Measurements from ENCODE around the gene ZNF98.

DNA sequence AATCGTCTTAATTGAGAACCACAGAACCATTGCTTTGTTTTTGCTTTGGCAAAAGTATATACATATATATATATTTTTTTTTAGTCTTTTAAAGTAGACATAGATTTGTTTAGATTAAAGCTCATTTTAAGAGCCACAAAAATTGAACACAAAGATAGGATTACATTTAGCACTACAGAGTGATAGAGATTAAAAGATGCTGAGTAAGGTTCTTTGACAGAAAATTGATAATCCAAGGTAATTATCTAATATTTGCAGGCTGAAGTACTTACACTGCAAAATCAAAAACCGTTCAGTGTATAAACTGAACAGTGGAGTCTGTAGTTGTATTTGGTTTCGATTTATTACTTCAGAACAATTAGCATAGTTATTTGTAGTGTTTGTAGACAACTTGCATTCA is 24.5 kb upstream of the ZNF98 start:
- TF ChIP-seq, protein P1, sequence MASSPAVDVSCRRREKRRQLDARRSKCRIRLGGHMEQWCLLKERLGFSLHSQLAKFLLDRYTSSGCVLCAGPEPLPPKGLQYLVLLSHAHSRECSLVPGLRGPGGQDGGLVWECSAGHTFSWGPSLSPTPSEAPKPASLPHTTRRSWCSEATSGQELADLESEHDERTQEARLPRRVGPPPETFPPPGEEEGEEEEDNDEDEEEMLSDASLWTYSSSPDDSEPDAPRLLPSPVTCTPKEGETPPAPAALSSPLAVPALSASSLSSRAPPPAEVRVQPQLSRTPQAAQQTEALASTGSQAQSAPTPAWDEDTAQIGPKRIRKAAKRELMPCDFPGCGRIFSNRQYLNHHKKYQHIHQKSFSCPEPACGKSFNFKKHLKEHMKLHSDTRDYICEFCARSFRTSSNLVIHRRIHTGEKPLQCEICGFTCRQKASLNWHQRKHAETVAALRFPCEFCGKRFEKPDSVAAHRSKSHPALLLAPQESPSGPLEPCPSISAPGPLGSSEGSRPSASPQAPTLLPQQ (tag by site-specific recombination; IDR thresholded peaks at IDR 0.05) = no peak
- TF ChIP-seq, protein P2, sequence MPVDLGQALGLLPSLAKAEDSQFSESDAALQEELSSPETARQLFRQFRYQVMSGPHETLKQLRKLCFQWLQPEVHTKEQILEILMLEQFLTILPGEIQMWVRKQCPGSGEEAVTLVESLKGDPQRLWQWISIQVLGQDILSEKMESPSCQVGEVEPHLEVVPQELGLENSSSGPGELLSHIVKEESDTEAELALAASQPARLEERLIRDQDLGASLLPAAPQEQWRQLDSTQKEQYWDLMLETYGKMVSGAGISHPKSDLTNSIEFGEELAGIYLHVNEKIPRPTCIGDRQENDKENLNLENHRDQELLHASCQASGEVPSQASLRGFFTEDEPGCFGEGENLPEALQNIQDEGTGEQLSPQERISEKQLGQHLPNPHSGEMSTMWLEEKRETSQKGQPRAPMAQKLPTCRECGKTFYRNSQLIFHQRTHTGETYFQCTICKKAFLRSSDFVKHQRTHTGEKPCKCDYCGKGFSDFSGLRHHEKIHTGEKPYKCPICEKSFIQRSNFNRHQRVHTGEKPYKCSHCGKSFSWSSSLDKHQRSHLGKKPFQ (tag by site-specific recombination; IDR thresholded peaks at IDR 0.05) = no peak
- TF ChIP-seq, protein P3, sequence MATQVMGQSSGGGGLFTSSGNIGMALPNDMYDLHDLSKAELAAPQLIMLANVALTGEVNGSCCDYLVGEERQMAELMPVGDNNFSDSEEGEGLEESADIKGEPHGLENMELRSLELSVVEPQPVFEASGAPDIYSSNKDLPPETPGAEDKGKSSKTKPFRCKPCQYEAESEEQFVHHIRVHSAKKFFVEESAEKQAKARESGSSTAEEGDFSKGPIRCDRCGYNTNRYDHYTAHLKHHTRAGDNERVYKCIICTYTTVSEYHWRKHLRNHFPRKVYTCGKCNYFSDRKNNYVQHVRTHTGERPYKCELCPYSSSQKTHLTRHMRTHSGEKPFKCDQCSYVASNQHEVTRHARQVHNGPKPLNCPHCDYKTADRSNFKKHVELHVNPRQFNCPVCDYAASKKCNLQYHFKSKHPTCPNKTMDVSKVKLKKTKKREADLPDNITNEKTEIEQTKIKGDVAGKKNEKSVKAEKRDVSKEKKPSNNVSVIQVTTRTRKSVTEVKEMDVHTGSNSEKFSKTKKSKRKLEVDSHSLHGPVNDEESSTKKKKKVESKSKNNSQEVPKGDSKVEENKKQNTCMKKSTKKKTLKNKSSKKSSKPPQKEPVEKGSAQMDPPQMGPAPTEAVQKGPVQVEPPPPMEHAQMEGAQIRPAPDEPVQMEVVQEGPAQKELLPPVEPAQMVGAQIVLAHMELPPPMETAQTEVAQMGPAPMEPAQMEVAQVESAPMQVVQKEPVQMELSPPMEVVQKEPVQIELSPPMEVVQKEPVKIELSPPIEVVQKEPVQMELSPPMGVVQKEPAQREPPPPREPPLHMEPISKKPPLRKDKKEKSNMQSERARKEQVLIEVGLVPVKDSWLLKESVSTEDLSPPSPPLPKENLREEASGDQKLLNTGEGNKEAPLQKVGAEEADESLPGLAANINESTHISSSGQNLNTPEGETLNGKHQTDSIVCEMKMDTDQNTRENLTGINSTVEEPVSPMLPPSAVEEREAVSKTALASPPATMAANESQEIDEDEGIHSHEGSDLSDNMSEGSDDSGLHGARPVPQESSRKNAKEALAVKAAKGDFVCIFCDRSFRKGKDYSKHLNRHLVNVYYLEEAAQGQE (tag by site-specific recombination; IDR thresholded peaks at IDR 0.05) = no peak
- TF ChIP-seq, protein P4, sequence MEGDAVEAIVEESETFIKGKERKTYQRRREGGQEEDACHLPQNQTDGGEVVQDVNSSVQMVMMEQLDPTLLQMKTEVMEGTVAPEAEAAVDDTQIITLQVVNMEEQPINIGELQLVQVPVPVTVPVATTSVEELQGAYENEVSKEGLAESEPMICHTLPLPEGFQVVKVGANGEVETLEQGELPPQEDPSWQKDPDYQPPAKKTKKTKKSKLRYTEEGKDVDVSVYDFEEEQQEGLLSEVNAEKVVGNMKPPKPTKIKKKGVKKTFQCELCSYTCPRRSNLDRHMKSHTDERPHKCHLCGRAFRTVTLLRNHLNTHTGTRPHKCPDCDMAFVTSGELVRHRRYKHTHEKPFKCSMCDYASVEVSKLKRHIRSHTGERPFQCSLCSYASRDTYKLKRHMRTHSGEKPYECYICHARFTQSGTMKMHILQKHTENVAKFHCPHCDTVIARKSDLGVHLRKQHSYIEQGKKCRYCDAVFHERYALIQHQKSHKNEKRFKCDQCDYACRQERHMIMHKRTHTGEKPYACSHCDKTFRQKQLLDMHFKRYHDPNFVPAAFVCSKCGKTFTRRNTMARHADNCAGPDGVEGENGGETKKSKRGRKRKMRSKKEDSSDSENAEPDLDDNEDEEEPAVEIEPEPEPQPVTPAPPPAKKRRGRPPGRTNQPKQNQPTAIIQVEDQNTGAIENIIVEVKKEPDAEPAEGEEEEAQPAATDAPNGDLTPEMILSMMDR (tag by site-specific recombination; IDR thresholded peaks at IDR 0.05) = no peak
- TF ChIP-seq ZNF48 (tag by site-specific recombination; IDR thresholded peaks at IDR 0.05) = no peak
- no peak for TF ChIP-seq GLI4 (tag by site-specific recombination; IDR thresholded peaks at IDR 0.05)

All from HEK293 (cell line).